Brain pericyte (primary cell): ENCODE measurements around the gene RAB28.
A peak's percentile ranks its signal among the peaks of the same experiment; 100 is the strongest.

Experiments used
- DNase-seq: peaks from one replicate; pipeline ENCODE4 v3.0.0-alpha.2; 2012; ENCODE audit warnings: low read depth, low spot score

RAB28 gene

DNA sequence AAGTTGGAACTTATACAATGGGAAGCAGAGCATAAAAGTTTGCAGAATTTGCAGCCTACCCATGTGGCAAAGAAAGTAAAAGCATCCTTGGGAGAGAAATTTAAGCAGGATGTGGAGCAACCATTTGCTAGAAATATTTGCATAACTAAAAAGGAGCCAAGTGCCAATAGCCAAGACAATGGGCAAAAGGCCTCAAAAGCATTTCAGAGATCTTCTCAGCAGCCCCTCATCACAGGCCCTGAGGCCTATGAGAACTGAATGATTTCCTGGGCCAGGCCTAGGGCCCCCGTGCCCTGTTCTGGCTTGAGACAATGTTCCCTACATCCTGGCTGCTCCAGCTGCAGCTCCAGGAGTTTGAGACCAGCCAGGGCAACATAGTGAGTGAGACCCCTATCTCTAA is 25.3 kb upstream of the RAB28 start:
- no peak for DNase-seq

DNA sequence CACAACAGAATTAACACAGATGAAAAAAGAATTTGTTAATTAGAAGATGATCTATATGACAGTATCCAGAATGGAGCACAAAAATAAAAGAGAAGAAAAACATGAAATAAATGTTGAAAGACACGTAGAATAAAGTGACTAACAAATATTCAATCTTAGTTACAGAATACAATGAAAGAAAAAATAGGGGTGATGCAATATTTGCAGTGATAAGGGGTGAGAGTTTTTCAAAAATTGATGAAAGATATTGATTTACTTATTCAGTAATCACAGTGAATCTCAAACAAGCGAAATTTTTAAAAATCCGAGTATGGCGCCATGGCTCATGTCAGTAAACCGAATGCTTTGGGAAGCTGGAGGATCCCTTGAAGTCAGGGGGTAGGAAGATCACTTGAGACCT is 20.2 kb upstream of the RAB28 start:
- DNase-seq, result no peak

GRCh38 chr4:13498469-13498868 is 14.3 kb upstream of the RAB28 start:
- no peak for DNase-seq

- no peak for DNase-seq
Measured at GRCh38 chr4:13496605-13497004, 12.5 kb upstream of the RAB28 start.

GRCh38 chr4:13495753-13496152 is 11.6 kb upstream of the RAB28 start:
- no peak for DNase-seq

DNA sequence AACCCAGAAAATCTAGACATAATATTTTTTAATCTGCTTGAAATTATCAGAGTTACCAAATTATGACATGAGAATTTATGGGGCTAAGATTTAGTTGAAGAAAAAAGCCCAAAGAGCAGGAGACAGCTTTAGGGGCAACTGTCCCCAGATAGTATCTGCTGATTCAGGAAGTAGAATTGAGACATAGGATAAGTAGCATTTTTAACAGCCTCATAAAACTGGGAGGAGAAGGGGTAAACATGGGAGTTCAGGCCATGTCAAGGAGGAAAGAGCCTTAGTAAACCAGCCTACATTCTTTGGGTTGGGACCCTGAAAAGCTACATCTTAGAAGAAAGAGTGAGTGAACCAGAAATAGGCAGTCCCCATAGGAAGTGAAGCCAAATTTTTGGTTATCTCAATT is 9.7 kb upstream of the RAB28 start:
- no peak for DNase-seq

DNA sequence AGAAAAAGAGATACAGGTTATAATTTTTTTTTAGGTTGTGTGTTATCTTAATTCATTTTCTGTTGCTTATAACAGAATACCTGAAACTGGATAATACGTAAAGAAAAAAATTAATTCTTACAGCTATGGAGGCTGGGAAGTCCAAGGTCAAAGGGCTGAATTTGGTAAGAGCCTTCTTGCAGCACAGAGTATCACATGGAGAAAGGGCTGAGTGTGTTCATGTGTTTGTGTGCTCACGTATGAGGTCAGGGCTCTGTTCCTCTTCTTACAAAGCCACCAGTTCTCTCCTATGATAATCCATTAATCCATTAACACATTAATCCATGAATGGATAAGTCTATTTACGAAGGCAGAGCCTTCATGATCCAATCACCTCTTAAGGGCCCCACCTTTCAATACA is 8.6 kb upstream of the RAB28 start:
- no peak for DNase-seq

- peak; percentile 2 for DNase-seq
Measured at GRCh38 chr4:13484749-13485221, 645 bp upstream of the RAB28 start.

GRCh38 chr4:13483768-13484121 is 395 bp downstream of the RAB28 start:
- DNase-seq, result peak; percentile 36

DNA sequence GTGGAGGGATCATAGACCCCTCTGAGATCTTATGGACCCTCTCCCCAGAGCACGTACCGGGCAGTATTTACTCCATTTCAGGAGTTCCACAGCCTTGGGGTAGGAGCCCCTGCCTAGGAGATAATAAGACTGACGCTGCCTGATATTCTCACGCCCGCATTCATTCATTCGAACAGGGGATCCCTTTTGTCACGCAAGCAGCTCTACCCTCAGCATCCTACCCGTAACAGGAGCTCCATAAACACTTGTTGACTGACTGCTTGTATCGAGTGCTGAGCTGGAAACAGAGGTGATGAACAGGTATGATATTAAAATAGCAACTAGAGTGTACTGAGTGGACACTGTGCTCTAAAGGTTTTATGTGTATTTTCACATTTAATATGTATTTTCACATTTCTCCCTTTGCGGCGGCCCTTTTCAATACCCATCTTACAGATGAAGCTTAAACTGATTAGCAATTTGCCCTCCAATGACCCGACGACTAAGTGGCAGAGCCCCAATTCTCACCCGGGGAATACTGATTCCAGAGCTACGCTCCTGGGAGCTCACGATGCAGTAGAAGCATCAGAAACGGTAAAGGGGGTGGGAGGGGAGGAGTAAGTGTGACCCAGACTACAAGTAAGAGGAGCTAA is 888 bp downstream of the RAB28 start:
- no peak for DNase-seq

GRCh38 chr4:13481569-13481968 is 2.6 kb downstream of the RAB28 start:
- no peak for DNase-seq

- no peak for DNase-seq
Measured at GRCh38 chr4:13478707-13479106, 5.4 kb downstream of the RAB28 start.

GRCh38 chr4:13478131-13478530 is 6.0 kb downstream of the RAB28 start:
- DNase-seq, result no peak

GRCh38 chr4:13476915-13477314 is 7.2 kb downstream of the RAB28 start:
- no peak for DNase-seq

- DNase-seq, result no peak
Measured at GRCh38 chr4:13476152-13476551, 8.0 kb downstream of the RAB28 start.

GRCh38 chr4:13471400-13471799 is 12.7 kb downstream of the RAB28 start:
- DNase-seq, result no peak

GRCh38 chr4:13470379-13470778 is 13.8 kb downstream of the RAB28 start:
- no peak for DNase-seq

DNA sequence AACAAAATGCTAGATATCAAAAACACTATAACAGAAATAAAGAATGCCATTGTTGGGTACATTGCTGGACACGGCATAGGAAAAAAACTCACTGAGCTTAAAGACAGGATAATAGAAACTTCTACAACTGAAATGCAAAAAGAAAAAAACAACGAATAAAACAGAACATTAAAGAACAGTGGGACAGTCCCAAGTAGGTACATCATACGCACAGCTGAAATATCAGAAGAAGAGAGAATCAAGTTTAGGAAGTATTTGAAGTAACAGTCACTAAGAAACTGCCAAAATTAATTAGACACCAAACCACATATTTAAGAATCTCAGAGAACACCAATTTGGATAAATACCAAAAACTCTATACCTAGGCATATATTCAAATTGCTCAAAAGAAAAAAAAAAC is 19.2 kb downstream of the RAB28 start:
- DNase-seq, result no peak

DNA sequence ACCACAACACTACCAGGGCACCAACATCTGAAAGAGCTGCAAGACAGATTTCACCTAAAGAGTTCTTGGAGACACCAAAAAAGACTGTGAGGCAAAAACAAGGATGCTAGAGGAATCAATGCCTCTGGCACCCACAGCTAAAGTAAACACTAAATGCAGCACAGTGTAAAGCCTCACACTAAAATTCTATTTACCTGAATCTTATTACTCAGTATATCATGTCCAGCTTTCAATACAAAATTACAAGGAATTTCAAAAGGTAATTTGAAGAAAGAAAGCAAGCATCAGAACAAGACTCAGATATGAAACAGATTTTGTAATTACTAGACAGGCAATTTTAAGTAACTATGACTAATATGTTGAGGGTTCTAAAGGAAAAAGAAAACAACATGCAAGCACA is 19.6 kb downstream of the RAB28 start:
- DNase-seq, result no peak

- DNase-seq, result no peak
Measured at GRCh38 chr4:13461191-13461905, 22.8 kb downstream of the RAB28 start.

GRCh38 chr4:13455411-13455810 is 28.7 kb downstream of the RAB28 start:
- no peak for DNase-seq

DNA sequence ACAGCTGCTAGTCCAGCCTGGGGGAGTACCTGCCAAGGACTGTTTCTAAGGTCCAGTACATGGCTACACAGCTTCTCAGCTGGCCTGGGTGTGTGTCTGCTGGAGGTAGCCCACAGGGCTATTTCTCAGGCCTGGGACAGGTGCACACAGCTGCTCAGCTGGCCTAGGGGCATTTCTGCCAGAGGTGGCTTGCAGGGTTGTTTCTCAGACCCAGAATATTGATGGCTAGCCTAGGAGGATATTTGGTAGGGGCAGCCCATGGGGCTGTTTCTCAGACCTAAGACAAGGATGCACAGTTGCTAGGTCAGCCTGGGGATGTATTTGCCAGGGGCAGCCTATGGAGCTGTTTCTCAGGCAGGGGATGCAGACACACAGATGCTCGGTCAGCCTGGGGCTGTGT is 29.4 kb downstream of the RAB28 start:
- DNase-seq, result no peak

DNA sequence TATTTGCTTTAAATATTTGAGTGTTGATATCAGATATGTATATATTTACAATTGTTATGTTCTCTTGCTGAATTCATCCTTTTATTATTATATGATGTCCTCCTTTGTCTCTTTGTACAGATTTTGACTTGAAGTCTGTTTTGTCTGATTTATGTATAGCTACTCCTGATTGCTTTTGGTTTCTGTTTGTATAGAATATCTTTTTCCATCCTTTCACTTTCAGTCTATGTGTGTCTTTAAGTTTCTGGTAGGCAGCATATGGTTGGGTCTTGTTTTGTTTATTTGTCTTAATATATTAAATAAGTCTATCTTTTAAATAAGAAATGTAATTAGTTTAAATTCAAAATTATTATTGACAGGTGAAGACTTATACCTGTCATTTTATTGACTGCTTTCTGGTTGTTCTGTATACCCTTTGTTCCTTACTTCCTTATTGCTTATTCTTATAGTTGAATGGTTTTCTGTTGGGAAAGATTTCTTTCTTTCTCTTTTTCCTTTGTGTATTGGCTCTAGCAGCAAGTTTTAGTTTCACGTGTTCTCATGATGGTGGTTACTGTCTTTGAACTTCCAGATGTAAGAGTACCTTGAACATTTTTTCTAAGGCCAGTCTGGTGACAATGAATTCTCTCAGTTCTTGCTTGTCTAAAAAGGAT is 31.1 kb downstream of the RAB28 start:
- DNase-seq, result no peak
